GM12892 (cell line): ENCODE measurements around the gene CCZ1B.
"Not testable (repeated sequence)": the region's sequence is repeated elsewhere in the genome, so short reads cannot be mapped to it uniquely, and the experiment has no call there.

ENCODE experiments used
- POLR2A ChIP-seq: IDR thresholded peaks from 2 replicates; pipeline ENCODE4 v1.6.1; 2011; ENCODE audit warnings: low read depth, low read length, control low read depth
- POLR2AphosphoS5 ChIP-seq: IDR thresholded peaks from 2 replicates; pipeline ENCODE4 v1.6.1; 2011; ENCODE audit warnings: low read depth, low read length, control low read depth
- TAF1 ChIP-seq: IDR thresholded peaks from 2 replicates; pipeline ENCODE4 v1.6.1; 2011; ENCODE audit warnings: low read depth, mild to moderate bottlenecking, control low read depth, low read length, borderline replicate concordance

DNA sequence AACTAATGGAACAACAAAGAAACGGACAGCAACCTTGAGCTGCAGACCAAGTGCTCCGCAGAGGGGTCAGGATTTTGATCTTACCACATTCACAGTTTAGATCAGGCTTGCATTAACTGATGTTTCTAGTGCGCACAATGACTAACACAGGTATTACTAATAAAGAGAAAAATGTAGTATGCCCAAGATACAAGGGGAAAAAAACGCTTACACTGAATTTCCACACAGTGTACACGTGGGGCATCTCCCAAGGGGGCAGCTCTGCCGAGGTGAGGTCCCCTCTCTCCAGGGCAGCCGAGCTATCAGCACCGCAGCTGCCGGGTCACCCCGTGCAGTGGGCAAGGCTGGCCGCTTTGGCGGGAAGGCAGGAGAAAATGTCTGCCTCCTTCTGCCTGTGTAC is 26.2 kb downstream of the CCZ1B start:
- not testable (repeated sequence) for TF ChIP-seq TAF1, POLR2A, POLR2AphosphoS5
